ENCODE measurements around the gene LIPI.
"Not testable (repeated sequence)": the region's sequence is repeated elsewhere in the genome, so short reads cannot be mapped to it uniquely, and the experiment has no call there.

Gene LIPI

DNA sequence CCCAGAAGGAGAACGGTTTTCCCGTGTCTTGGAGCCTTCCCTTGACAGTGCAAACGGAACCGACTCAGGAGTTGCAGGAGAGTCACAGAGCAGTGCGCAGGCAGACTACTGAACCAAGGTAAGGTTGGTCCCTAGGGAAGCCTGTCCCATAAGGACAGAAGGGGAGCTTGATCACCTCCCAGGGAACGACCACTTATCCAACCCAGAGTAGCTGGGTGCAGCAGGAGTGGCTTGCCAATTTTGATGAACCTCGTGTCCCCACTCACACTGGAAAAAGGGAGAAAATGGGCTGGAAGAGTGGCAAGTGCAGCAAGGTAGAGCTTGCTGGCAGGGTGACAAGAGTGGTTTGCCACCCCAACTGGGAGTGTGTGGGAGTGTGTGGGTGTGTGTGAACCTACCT is 95.1 kb downstream of the LIPI start:
- no peak for DNase-seq

DNA sequence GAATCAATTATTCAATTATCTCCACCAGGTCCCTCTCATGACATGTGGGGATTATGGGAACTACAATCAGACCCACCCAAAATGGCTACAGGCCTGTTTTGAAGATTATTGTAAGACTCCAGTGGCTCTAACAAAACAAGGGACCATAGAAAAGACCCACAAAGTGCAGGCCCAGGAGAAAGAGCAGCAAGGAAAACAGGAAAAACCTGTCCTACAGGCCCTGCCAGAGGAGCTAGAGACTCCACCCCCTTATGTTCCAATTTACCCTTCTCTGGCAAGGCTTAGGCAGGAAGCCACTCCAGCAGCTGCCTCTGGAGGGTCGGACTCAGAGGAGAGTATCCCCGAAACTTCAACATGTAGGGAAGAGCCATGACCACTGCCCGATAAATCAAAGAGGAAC is 96.5 kb downstream of the LIPI start:
- no peak for DNase-seq

DNA sequence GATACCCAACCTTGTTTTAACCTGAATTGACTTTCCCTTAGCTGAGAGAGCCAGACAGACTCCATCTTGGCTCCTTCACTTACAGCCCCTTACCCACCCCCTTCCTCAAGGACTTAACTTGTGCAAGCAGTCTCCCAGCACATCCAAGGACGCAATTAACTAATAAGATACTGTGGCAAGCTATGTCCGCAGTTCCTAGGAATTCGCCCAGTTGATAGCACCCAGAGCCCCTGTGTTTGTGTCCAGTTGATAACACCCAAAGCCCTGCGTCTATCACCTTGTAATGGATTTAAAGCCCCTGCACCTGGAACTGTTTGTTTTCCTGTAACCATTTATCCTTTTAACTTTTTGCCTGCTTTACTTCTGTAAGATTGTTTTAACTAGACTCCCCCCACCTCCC is 106.2 kb downstream of the LIPI start:
- not testable (repeated sequence) for DNase-seq

DNA sequence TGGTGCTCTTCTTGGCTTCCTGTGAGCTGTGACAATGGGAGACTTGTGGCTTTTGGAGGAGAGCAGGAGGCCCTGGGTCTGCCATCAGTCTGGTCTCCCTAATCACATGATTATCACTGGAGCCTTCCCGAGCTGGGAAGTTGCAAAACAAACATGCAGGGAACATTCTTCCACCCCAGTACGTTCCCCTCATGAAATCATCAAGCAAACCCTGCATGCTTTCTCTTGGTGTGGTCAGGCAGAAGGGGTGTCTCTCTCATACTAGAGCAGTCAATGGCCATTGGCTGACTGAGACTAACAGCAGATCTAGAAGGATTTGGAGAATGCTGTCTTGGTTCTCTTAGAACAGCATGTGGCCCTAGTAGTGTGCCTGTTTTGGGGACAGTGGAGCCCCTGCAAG is 111.2 kb downstream of the LIPI start:
- DNase-seq = no peak

DNA sequence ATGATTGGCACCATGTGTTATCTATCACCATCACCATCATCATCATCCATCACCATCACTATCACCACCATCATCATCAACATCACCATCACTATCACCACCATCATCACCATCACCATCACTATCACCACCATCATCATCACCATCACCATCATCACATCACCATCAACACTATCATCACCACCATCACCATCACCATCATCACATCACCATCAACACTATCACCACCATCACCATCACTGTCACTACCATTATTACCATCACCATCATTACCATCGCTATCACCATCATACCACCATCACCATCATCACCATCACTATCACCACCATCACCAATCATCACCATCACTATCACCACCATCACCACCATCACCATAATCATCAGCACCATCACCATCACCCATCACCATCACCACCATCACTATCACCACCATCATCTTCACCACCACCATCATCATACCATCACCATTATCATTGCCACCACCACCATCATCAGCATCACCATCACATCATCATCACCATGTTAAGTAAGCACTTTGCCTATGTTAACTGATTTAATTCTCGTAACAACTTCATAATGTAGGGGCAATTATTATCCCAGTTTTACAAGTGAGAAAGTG is 112.8 kb downstream of the LIPI start:
- no peak for DNase-seq

DNA sequence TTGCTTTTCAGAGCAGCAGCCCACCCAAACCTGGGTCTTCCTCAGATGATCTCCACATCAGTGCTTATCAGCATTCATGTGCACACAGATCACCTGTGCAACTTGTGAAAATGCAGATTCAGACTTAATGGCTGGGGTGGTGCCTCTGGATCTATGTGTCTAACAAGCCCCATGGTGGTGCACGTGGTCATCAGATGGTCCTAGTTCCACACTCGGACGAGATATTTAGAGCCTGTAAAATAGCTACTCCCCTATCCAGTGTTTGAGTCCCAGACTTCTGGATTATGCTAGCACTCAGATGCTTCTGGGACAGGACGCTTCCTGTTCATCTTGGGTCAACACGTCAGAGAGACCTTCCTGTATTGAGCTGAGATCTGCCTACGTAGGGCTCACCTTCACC is 114.2 kb downstream of the LIPI start:
- DNase-seq = no peak

DNA sequence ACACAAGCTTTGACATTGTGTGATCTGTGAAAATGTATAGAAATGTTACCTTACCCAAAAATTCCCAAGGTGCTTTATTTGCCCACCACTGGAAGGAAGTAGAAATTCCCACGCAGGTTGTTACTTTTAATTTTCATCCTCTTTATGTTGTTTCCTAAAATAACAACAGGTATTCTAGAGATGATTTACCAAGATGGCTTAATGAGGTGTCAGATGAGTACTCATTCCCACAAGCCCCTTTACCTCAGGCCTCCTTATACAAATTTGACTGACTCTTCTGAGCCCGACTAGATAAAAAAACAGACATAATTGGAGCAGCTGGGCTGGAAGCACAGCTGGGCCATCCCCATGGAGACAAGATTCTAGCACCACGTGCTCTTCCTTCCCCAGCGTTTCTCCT is 114.6 kb downstream of the LIPI start:
- DNase-seq = no peak

DNA sequence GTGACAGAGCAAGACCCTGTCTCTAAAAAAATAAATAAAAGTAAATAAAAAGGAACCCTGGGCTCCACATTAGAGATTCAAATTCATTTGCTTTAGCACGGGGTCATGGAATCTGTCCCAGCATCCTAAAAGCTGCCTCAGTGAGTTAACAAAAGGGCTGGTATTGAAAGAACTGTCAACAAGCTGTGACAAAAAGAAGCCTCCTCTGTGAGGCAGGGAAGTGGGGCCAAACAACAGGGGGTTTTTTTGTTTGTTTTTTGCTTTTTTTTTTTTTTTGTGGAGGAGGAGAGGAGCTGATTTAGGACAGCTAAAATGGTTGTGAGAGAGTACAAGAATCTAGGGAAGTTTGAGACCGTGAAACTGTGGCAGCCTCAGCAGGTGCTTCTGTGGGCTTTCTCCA is 115.7 kb downstream of the LIPI start:
- DNase-seq = no peak

DNA sequence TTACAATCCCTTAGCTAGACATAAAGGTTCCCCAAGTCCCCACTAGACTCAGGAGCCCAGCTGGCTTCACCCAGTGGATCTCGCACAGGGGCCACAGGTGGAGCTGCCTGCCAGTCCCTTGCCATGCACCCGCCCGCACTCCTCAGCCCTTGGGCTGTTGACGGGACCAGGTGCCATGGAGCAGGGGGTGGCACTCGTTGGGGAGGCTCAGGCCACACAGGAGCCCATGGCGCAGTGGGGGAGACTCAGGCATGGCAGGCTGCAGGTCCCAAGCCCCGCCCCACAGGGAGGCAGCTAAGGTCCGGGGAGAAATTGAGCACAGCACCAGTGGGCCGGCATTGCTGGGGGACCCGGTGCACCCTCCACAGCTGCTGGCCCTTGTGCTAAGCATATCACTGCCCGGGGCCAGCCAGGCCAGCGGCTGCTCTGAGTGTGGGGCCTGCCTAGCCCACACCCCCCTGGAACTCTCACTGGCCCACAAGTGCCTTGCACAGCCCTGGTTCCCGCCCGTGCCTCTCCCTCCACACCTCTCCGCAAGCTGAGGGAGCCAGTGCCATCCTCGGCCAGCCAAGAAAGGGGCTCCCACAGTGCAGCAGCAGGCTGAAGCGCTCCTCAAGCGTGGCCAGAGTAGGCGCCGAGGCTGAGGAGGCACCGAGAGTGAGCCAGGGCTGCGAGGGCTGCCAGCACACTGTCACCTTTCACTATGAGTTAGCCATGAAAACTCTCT is 117.8 kb downstream of the LIPI start:
- DNase-seq = no peak

DNA sequence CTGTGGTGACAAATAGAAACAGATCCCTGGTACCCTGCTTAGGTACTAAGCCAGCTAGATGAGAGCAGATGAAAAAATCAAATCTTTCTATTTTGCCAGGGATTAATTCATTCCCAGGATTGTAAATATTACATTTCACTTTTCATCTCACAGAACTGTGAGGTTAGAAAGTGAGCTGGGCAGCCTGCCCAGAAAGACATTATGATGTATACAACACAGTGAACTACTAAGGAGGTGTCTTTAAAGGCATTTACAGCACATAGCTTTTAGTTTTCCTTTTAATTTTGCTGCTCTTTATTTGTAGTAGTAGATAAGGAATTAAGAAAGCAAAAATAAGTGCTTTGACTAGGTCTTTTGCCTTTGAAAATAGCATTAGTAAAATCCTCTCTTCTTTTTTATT is 120.6 kb downstream of the LIPI start:
- DNase-seq = not testable (repeated sequence)

DNA sequence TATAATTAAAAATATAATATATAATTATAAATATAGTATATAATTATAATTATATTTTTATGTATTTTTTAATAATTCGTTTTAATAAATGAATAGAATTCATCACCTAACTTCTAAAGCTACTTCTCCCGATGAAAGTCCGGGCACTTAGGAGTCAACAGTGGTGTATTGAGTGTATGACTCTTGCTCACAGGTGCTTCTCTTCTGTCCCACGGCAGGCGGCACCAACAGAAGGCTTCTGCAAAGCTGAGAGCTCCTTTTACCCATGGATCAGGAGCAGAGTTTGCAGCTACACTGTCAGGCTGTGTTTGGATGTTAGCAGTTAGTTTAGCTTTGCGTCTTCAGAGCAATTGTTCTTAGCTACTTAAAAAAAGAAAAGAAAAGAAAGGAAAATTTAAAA is 122.4 kb downstream of the LIPI start:
- DNase-seq = no peak

DNA sequence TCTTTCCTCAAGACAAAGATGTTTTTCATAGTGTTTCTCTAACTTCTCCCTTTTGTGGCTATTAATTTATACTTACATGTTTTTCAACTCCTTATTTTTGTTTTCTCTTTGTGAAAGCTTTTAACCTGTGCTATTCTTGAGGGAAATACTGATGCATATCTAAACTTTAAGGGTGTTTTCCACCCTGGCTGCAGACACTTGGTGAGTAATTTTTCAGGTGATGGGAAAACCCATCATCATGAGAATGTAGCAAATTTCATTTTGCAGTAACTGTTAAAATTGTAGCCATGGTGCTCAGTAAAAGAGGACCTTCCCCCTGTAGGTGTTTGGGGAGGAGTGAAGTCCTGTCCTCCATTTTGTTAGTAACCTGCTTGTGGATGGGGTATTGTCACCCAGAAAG is 124.2 kb downstream of the LIPI start:
- DNase-seq = no peak

DNA sequence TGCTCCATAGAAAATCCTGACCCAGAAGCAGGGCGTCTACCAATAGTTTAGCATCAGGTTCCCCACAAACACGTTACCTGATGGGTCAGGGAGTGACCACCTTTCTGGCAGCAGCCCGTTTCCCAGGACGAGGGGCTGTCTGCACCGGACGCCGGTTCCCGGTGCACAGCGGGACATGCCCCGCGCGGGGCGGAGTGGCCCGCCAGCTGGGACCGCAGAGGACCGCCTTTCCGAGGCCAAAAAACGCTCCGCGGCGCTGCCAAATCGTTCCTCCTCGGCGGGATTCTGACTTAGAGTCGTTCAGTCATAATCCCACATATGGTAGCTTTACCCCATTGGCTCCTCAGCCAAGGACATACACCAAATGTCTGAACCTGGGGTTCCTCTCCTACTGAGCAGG is 126.1 kb downstream of the LIPI start:
- no peak for DNase-seq

DNA sequence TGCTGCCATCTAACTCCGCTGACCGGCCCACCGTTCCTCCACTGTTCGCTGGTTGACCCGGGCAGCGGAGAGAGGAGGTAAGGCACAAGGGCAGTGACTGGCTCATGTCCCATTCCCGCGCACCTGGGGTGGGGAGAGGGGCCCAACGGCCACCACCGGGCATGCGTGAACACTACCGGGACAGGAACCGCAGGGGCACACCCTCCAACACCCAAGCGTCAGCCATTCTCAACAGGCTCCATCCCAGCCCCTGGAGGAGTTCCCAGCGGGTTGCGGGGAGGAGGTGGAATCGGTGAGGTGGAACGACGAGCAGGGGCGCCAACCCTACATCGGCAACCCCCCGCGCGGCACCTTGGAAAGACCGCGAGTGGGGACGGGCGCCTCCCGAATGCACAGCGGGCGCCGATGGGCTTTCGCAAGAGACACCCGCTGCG is 126.7 kb downstream of the LIPI start:
- no peak for DNase-seq

DNA sequence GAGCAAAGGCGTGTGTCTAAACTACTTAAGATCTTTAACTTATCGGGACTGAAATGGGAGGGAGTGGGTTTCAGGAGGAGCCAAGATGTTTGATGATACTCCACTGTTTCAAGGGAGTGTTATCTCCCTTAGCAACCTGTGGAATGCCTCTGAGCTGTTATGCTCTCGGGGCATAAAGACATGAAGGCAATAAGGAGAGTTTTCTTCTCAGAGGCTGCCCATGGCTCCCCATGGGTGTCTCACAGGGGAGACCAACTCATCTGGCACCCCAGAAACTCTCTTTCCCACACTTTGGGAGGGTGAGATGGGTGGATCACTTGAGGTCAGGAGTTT is 130.0 kb downstream of the LIPI start:
- DNase-seq = no peak

DNA sequence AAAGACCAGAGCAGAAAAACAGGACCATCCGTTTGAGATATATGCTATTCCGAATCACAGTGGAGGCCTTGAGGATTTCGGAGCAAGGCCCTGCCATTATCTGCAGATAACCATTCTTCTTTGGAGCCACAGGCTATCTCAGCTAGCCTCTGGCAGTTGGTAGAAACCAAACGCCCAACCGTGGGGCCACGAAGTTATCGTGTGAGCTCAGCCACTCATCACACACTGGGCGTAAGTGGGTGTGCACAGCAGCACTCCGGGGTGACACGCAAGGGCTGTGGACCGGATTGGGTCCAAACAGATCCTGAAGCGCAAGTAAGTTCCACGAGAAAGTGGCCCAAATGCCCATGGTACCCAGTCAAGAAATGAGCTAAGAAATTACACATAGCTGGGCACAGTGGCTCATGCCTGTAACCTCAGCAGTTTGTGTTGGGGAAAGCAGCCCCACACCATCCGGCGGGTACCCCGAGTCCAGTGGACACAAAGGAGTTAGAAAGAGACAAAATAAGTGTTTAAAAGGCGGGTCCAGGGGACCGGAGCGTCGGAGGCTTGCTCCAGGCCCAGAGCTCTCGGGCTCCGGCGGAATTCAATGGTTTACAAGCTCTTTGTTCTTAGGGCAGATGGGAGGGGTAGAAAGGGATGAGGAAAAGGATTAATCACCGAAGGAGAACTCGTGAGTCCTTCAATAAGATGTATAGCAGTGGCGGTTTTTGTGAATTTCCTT is 130.6 kb downstream of the LIPI start:
- no peak for DNase-seq

DNA sequence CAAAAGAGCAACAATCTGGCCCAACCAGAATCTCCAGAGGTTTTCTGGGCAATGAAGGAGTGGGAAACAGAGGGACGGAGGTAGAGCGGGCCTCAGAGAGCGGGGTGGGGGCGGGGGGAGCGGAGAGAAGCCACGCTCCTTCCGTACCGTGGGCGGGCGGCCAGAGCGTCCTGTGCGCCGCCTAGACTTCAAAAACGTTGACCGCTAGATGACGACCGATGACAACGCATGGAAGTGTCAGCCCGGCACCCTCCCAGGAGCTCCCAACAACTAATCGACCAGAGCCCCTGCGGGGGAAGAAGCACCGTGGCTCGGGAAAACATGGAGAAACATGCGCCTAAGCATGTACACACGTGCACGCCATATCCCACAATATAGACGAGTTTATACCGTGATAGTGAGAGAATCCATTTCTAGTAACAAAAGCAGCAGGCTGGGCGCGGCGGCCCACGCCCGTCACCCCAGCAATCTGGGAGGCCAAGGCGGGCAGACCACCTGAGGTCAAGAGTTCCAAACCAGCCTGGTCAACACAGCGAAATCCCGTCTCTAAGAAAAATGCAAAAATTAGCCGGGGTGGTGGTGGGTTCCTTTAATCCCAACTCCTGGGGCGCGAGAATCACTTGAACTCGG is 131.9 kb downstream of the LIPI start:
- no peak for DNase-seq

DNA sequence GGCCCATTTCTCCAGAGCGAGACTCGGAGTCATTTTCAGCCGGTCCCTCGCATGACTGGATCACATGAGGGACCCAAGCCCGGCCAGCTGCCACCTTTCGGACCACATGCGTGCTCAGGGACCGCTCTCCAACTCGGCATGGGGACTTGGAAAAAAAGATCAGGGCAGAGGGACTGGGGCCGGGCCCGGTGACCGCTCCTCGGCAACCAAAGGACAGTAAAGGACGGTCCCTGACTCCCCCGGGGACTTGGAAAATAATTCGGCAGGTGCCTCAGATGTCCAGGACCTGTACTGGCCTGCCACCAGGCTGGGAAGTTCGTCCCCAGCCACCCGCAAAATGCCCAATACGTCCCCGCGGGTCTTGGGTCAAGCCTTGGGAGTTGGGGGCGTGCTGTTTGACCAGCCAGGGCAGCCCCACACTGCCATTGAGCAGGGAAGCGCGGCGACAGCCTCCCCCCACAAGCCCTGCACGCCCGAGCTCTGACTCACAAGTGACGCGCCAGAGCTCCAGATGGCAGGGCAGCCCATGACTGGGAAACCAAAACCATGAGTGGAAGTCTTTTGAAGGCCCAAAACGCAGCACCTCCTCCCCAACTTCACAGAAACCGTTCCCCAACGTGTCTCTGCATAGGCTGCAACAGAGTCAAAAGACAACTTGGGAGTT is 134.5 kb downstream of the LIPI start:
- no peak for DNase-seq

DNA sequence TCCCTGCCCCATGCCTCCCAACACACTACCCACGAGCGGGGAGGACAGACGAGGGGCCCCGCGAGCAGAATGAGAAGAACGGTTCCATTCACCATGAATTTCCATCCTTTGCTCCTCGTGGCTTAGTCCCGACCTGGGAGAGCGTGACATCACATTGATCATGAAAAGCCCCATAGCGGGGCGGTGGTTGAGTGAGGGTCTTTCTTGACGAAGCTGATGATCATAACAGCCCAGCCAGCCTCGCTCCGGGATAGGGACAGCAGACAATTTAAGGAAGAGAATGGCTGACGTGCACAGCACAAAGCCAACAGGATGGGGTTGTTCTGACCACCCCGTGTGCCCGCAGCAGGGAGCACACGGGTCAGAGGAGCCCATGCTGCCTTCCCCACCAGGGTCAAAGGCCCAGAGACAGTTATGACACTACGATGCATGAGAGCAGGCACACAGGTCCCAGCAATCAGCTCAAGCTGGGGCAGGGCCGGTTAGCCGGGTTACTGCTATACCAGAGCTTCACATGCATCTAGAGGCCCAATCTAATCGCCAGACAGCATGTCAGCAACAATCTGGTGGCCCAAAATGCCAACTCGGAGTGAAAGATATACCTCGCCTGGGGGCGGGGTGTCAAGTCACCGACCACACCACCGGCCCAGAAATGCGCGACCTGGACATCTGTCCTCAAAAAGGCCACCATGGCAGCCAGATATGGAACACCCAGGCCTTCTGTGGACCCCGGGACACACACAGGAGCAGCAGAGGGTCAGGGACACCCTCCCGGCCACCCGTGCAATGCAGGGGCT is 135.2 kb downstream of the LIPI start:
- DNase-seq = no peak

DNA sequence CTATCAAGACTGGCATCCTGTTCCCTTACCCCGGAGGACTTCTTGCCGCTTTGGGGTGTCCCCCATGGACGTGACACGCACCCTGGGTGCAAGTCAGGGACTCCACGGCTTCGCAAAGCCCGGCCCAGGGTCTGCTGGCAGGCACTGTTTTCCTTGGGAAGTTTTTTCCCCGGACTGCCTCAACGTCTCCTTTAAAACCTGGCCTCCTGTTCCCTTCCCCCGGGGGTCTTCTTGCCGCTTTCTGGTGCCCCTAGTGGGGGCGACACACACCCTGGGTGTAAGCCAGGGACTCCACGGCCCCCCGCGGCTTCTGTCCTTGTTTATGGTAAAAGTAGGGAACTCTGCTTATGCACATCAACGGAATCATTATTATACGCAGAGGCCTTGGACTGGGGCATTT is 136.6 kb downstream of the LIPI start:
- DNase-seq = no peak

DNA sequence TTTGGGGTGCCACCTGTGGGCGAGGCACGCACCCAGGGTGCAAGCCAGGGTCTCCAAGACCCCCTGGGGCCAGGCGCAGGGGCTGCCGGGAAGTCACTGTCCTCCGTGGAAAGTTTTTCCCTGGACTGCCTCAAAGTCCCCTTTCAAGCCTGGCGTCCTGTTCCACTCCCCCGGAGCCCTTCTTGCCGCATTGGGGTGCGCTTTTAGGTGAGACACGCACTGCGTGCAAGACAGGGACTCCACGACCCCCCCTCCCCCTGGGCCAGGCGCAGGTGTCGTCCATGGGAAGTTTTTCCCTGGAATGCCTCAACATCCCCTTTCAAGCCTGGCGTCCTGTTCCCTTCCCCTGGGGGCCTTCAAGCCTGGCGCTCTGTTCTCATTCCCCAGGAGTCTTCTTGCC is 137.1 kb downstream of the LIPI start:
- DNase-seq = no peak

DNA sequence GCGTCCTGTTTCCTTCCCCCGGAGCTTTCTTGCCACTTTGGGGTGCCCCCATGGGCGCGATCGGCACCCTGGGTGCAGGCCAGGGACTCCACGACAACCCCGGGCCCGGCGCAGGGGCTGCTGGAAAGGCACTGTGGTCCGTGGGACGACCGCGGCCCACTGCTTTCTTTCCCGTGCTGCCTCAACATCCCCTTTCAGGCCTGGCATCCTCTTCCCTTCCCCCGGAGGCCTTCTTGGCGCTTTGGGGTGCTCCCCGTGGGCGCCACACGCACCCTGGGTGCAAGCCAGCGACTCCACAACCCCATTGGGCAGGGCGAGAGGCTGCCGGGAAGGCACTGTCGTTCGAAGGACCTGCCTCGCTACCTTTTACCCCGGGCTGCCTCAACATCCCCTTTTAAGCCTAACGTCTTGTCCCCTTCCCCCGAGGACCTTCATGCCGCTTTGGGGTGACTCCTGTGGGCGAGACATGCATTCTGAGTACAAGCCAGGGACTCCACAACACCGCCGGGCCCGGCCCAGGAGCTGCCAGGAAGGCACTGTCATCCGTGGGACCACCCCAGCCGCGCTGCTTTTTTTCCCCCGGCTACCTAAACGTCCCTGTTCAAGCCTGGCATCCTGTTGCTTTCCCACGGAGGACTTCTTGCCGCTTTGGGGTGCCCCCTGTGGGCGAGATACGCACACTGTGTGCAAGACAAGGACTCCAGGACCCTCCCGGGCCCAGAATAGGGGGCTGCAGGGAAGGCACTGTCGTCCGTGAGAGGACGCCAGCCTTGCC is 137.8 kb downstream of the LIPI start:
- no peak for DNase-seq

All from NCI-H2029 treated with DMSO at 0.1 percent for 48 hours (cell line).